ENCODE data around the gene CCDC24. TPM values are rescaled to one million over a fixed set of nuclear protein-coding genes. Genes with fewer than 3 reads are reported as not detected.

The CCDC24 gene
- total and polyA plus RNA-seq, 2 of the 13 experiments (the other 11 are each of a cell fraction or from before 2014, with no cell fraction given), result 1.4 to 2.9 TPM

- TF ChIP-seq RFXANK (CRISPR knock-in tag; IDR thresholded peaks at IDR 0.05) (no peak), PHF20 (CRISPR knock-in tag; IDR thresholded peaks at IDR 0.05) (peak; percentile 81), BCLAF1 (IDR thresholded peaks at IDR 0.05) (no peak), SRY (CRISPR knock-in tag; IDR thresholded peaks at IDR 0.05) (peak; percentile 91; the same call in 1 of the 2 replicates), ZNF468 (CRISPR knock-in tag; IDR thresholded peaks at IDR 0.05) (peak; percentile 68; the same call in 1 of the 2 replicates), BHLHE40 (IDR thresholded peaks at IDR 0.05; ENCODE audit: low read length) (no peak; the same call in 1 of the 2 replicates), TCF7 (IDR thresholded peaks at IDR 0.05; ENCODE audit: low read depth) (no peak), ZNF816 (CRISPR knock-in tag; IDR thresholded peaks at IDR 0.05; ENCODE audit: borderline replicate concordance) (peak; percentile 70; the same call in 1 of the 2 replicates), SSRP1 (CRISPR knock-in tag; IDR thresholded peaks at IDR 0.05) (no peak), ZSCAN30 (CRISPR knock-in tag; IDR thresholded peaks at IDR 0.05) (no peak), SAP130 (CRISPR knock-in tag; IDR thresholded peaks at IDR 0.05; ENCODE audit: low read depth) (peak; percentile 96), SMC3 (IDR thresholded peaks at IDR 0.05; ENCODE audit: low read length) (no peak; the same call in 1 of the 2 replicates)
- TF ChIP-seq, protein P1, sequence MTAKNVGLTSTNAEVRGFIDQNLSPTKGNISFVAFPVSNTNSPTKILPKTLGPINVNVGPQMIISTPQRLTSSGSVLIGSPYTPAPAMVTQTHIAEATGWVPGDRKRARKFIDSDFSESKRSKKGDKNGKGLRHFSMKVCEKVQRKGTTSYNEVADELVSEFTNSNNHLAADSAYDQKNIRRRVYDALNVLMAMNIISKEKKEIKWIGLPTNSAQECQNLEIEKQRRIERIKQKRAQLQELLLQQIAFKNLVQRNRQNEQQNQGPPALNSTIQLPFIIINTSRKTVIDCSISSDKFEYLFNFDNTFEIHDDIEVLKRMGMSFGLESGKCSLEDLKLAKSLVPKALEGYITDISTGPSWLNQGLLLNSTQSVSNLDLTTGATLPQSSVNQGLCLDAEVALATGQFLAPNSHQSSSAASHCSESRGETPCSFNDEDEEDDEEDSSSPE (CRISPR knock-in tag; IDR thresholded peaks at IDR 0.05), result peak; percentile 89
- TF ChIP-seq, protein P2, sequence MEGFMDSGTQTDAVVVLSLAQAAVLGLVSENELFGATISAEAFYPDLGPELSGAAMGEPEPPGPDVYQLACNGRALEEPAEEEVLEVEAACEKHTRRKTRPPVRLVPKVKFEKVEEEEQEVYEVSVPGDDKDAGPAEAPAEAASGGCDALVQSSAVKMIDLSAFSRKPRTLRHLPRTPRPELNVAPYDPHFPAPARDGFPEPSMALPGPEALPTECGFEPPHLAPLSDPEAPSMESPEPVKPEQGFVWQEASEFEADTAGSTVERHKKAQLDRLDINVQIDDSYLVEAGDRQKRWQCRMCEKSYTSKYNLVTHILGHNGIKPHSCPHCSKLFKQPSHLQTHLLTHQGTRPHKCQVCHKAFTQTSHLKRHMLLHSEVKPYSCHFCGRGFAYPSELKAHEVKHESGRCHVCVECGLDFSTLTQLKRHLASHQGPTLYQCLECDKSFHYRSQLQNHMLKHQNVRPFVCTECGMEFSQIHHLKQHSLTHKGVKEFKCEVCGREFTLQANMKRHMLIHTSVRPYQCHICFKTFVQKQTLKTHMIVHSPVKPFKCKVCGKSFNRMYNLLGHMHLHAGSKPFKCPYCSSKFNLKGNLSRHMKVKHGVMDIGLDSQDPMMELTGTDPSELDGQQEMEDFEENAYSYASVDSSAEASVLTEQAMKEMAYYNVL (CRISPR knock-in tag; IDR thresholded peaks at IDR 0.05; ENCODE audit: borderline replicate concordance), result no peak; the same call in 1 of the 2 replicates
- TF ChIP-seq, protein P3, sequence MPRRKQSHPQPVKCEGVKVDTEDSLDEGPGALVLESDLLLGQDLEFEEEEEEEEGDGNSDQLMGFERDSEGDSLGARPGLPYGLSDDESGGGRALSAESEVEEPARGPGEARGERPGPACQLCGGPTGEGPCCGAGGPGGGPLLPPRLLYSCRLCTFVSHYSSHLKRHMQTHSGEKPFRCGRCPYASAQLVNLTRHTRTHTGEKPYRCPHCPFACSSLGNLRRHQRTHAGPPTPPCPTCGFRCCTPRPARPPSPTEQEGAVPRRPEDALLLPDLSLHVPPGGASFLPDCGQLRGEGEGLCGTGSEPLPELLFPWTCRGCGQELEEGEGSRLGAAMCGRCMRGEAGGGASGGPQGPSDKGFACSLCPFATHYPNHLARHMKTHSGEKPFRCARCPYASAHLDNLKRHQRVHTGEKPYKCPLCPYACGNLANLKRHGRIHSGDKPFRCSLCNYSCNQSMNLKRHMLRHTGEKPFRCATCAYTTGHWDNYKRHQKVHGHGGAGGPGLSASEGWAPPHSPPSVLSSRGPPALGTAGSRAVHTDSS (CRISPR knock-in tag; conservative IDR thresholded peaks at IDR 0.05), result no peak
- TF ChIP-seq, protein P4, sequence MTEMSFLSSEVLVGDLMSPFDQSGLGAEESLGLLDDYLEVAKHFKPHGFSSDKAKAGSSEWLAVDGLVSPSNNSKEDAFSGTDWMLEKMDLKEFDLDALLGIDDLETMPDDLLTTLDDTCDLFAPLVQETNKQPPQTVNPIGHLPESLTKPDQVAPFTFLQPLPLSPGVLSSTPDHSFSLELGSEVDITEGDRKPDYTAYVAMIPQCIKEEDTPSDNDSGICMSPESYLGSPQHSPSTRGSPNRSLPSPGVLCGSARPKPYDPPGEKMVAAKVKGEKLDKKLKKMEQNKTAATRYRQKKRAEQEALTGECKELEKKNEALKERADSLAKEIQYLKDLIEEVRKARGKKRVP (CRISPR knock-in tag; IDR thresholded peaks at IDR 0.05), result peak in 1 of 2 experiments; percentile 63; a peak in 2 of 4 replicates
- TF ChIP-seq, protein P5, sequence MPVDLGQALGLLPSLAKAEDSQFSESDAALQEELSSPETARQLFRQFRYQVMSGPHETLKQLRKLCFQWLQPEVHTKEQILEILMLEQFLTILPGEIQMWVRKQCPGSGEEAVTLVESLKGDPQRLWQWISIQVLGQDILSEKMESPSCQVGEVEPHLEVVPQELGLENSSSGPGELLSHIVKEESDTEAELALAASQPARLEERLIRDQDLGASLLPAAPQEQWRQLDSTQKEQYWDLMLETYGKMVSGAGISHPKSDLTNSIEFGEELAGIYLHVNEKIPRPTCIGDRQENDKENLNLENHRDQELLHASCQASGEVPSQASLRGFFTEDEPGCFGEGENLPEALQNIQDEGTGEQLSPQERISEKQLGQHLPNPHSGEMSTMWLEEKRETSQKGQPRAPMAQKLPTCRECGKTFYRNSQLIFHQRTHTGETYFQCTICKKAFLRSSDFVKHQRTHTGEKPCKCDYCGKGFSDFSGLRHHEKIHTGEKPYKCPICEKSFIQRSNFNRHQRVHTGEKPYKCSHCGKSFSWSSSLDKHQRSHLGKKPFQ (CRISPR knock-in tag; IDR thresholded peaks at IDR 0.05; ENCODE audit: insufficient replicate concordance), result peak; percentile 78
Observed at GRCh38 chr1:43946236-43947060, 45.0 kb upstream of the CCDC24 start, which contains the start of gene IPO13 (continued).

Measured in HepG2 (cell line).